Thymus (tissue), 11 donors: ENCODE measurements around the gene NNMT. TPM values are rescaled to one million over a fixed set of nuclear protein-coding genes. Genes with fewer than 3 reads are reported as not detected.

Experiments
- DNase-seq, 9 donors: peaks; one replicate each; pipeline ENCODE4 v3.0.0-alpha.2; 2013; ENCODE audit warnings: low spot score in 9 of 9, low read depth in 6 of 9, missing footprints in 1 of 9
- H3K27ac ChIP-seq, 2 donors: one replicate each; pipeline ENCODE4 v1.5.1; 2013; ENCODE audit warnings: control low read depth in 1 of 2, low read depth in 1 of 2, low read length in 1 of 2, mild to moderate bottlenecking in 1 of 2, moderate library complexity in 1 of 2
- H3K27me3 ChIP-seq, 2 donors: one replicate each; pipeline ENCODE4 v1.5.1; 2013; ENCODE audit warnings: low read length in 1 of 2; ENCODE audit not compliant: control insufficient read depth in 2 of 2, insufficient read depth in 1 of 2
- H3K36me3 ChIP-seq, 2 donors: one replicate each; pipeline ENCODE4 v1.5.1; 2013; ENCODE audit warnings: low read length in 1 of 2, mild to moderate bottlenecking in 1 of 2, moderate library complexity in 1 of 2; ENCODE audit not compliant: control insufficient read depth in 2 of 2, insufficient read depth in 2 of 2
- H3K4me1 ChIP-seq, 2 donors: one replicate each; pipeline ENCODE4 v1.5.1; 2013; ENCODE audit warnings: low read length in 2 of 2; ENCODE audit not compliant: control insufficient read depth in 2 of 2, insufficient read depth in 2 of 2
- H3K4me3 ChIP-seq, 2 donors: one replicate each; pipeline ENCODE4 v1.5.1; 2013; ENCODE audit warnings: low read length in 2 of 2, control low read depth in 1 of 2, mild to moderate bottlenecking in 1 of 2
- H3K9me3 ChIP-seq, 2 donors: one replicate each; pipeline ENCODE4 v1.5.1; 2013; ENCODE audit warnings: low read length in 1 of 2, mild to moderate bottlenecking in 1 of 2; ENCODE audit not compliant: control insufficient read depth in 2 of 2, insufficient read depth in 1 of 2
- WGBS: extraction: QIAGEN DNeasy Blood & Tissue Kit; methylation state at CpG from one replicate; pipeline ENCODE4 v1.1.7; 2013; 5-methylcytosine and 5-hydroxymethylcytosine counted together
- polyA plus RNA-seq: library from polyadenylated mRNA; stranded (reverse); fragments of 200-250 nt; gene quantifications from one replicate; pipeline ENCODE4 v1.2.3, GENCODE V29; 2013
- total RNA-seq: library from RNA; stranded (reverse); fragments of 120-200 nt; gene quantifications from one replicate; pipeline ENCODE4 v1.2.4, GENCODE V29; 2013
- donor health status: healthy.

Gene NNMT
- total and polyA plus RNA-seq, 2 donors = 0.99 to 351 TPM

DNA sequence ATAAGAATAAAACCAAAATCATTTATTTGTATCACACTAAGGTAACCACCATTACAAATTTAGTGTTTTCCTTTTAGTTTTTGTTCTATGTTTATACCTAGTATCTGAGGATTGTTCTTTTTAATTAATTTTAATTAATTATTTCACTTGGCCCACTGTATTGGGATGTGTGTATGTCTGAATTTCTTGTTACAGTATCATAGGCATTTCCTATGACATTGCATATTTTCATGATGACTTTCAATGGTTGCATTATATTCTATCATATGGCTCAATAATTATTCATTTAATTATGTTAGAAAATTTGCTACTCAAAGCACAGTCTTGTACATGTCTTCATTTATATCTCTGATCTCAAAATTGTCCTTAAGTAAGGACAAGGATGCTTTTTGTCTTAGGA lies 63.1 kb downstream of the NNMT start:
- H3K9me3 ChIP-seq = no peaks in the 10 kb centered on the region
- no peaks in the 10 kb centered on the region for H3K4me1 ChIP-seq
- no peak overlapping the region for H3K27ac ChIP-seq
- DNase-seq = no peak
- no peak overlapping the region for H3K4me3 ChIP-seq
- no peaks in the 10 kb centered on the region for H3K27me3 ChIP-seq
- no peaks in the 10 kb centered on the region for H3K36me3 ChIP-seq

DNA sequence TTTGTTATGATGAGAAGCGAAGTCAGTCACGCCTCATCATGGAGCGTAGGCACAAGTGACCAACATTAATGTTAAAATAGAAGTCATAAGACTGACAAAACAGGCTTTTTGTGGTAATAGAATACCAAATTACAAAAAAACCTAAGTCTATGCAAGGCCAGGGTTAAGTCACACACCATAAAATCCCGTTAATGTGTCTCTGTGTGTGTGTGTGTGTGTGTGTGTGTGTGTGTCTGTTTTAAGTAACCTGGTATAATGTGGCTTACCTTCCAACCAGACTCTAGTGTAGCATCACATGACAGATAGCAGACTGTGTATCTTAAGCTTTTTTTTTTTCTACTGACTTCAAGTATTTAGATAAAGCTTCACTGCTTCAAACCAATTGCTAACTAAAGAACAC lies 66.1 kb downstream of the NNMT start:
- no peak overlapping the region for H3K27ac ChIP-seq
- no peaks in the 10 kb centered on the region for H3K4me1 ChIP-seq
- no peaks in the 10 kb centered on the region for H3K9me3 ChIP-seq
- H3K27me3 ChIP-seq = peaks cover 0 to 5% of the 10 kb centered on the region in 2 donors
- H3K36me3 ChIP-seq = no peaks in the 10 kb centered on the region
- no peak for DNase-seq
- WGBS = 90% methylated on average over 4 of the region's 4 CpGs
- H3K4me3 ChIP-seq = no peak overlapping the region

DNA sequence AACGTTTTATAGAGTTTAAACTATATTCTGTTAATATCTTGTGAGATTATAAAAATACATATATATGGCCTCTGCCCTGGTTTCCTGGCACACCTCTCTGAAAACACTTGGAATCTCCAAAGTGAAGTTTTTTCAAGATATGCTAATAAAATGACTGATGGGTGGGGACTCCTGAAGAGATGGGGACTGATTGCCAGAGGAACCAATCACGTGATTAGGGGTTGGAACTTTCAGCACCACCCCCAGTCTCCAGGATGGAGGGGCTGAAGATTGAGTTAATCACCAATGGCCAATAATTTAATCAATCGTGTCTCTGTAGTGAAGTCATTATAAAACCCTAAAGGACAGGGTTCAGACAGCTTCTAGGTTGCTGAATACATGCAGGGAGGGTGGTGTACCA lies 66.8 kb downstream of the NNMT start:
- 86% methylated on average over 3 of the region's 3 CpGs for WGBS

More for the DNA sequence above, 66.8 kb downstream of the NNMT start:
- no peak for DNase-seq
- Histone ChIP-seq H3K27ac (no peak overlapping the region), H3K4me3 (no peak overlapping the region), H3K27me3 (peaks cover 0 to 5% of the 10 kb centered on the region in 2 donors), H3K4me1 (no peaks in the 10 kb centered on the region), H3K36me3 (no peaks in the 10 kb centered on the region), H3K9me3 (no peaks in the 10 kb centered on the region)

Other genes with a start within 250 kb of the NNMT start
- gene ZBTB16, start 236.7 kb upstream of the NNMT start, total RNA-seq = 5.7 TPM
- gene ZBTB16, start 236.7 kb upstream of the NNMT start, polyA plus RNA-seq = 21.5 TPM
- gene C11orf71, start 104.1 kb downstream of the NNMT start, total RNA-seq = 11.5 TPM
- gene C11orf71, start 104.1 kb downstream of the NNMT start, polyA plus RNA-seq = 22.9 TPM
- gene RBM7, start 104.3 kb downstream of the NNMT start, total RNA-seq = 35.7 TPM
- 22.7 TPM for gene RBM7, start 104.3 kb downstream of the NNMT start, polyA plus RNA-seq
- gene REXO2, start 143.1 kb downstream of the NNMT start, total RNA-seq = 39.4 TPM
- gene REXO2, start 143.1 kb downstream of the NNMT start, polyA plus RNA-seq = 74.7 TPM